ENCODE results near the gene CXCR1. TPM values are rescaled to one million over a fixed set of nuclear protein-coding genes. Genes with fewer than 3 reads are reported as not detected.
A peak's percentile ranks its signal among the peaks of the same experiment; 100 is the strongest.
"Not testable (repeated sequence)": the region's sequence is repeated elsewhere in the genome, so short reads cannot be mapped to it uniquely, and the experiment has no call there.

The CXCR1 gene
- total RNA-seq, 1 donor from 2014 or later, result 0.52 TPM

- H3K27ac ChIP-seq (ENCODE audit: low read depth, low read length), result peak overlapping the region; percentile 10
- no peaks in the 10 kb centered on the region for H3K9me3 ChIP-seq (ENCODE audit: control insufficient read depth in 3 of 3, low read length in 3 of 3)
- H3K4me3 ChIP-seq (ENCODE audit: low read length in 3 of 3), result no peak overlapping the region
- H3K4me1 ChIP-seq (ENCODE audit: control insufficient read depth in 3 of 3, insufficient read depth in 3 of 3, low read length in 3 of 3), result peaks cover 11 to 19% (median 18%) of the 10 kb centered on the region in 3 donors
- H3K9ac ChIP-seq (ENCODE audit: low read depth in 1 of 3, low read length in 3 of 3), result peak overlapping the region in 1 of 3 donors; percentile 50
- no peaks in the 10 kb centered on the region for H3K27me3 ChIP-seq (ENCODE audit: control insufficient read depth in 3 of 3, insufficient read depth in 3 of 3, low read length in 3 of 3)
- no peaks in the 10 kb centered on the region for H3K36me3 ChIP-seq (ENCODE audit: control insufficient read depth in 3 of 3, insufficient read depth in 3 of 3, low read length in 3 of 3)
Measured at GRCh38 chr2:218187296-218188015, 20.7 kb upstream of the CXCR1 start.

- H3K4me1 ChIP-seq (ENCODE audit: control insufficient read depth in 3 of 3, insufficient read depth in 3 of 3, low read length in 3 of 3), result peaks cover 11 to 19% (median 18%) of the 10 kb centered on the region in 3 donors
- H3K4me3 ChIP-seq (ENCODE audit: low read length in 3 of 3), result peak overlapping the region in 1 of 3 donors; percentile 24
- peak overlapping the region in 1 of 3 donors; percentile 50 for H3K9ac ChIP-seq (ENCODE audit: low read depth in 1 of 3, low read length in 3 of 3)
- H3K36me3 ChIP-seq (ENCODE audit: control insufficient read depth in 3 of 3, insufficient read depth in 3 of 3, low read length in 3 of 3), result no peaks in the 10 kb centered on the region
- no peaks in the 10 kb centered on the region for H3K27me3 ChIP-seq (ENCODE audit: control insufficient read depth in 3 of 3, insufficient read depth in 3 of 3, low read length in 3 of 3)
- H3K27ac ChIP-seq (ENCODE audit: low read depth, low read length), result peak overlapping the region; percentile 10
- H3K9me3 ChIP-seq (ENCODE audit: control insufficient read depth in 3 of 3, low read length in 3 of 3), result no peaks in the 10 kb centered on the region
Measured at GRCh38 chr2:218186876-218187275, 20.1 kb upstream of the CXCR1 start.

- H3K9ac ChIP-seq (ENCODE audit: low read depth in 1 of 3, low read length in 3 of 3), result peak overlapping the region in 1 of 3 donors; percentile 50
- peaks cover 11 to 19% (median 18%) of the 10 kb centered on the region in 3 donors for H3K4me1 ChIP-seq (ENCODE audit: control insufficient read depth in 3 of 3, insufficient read depth in 3 of 3, low read length in 3 of 3)
- no peaks in the 10 kb centered on the region for H3K36me3 ChIP-seq (ENCODE audit: control insufficient read depth in 3 of 3, insufficient read depth in 3 of 3, low read length in 3 of 3)
- no peaks in the 10 kb centered on the region for H3K9me3 ChIP-seq (ENCODE audit: control insufficient read depth in 3 of 3, low read length in 3 of 3)
- H3K4me3 ChIP-seq (ENCODE audit: low read length in 3 of 3), result peak overlapping the region in 2 of 3 donors; percentile 0 to 24
- peaks cover 0 to under 1% (median 0%) of the 10 kb centered on the region in 3 donors for H3K27me3 ChIP-seq (ENCODE audit: control insufficient read depth in 3 of 3, insufficient read depth in 3 of 3, low read length in 3 of 3)
- peak overlapping the region; percentile 10 for H3K27ac ChIP-seq (ENCODE audit: low read depth, low read length)
Measured at GRCh38 chr2:218186355-218186766, 19.6 kb upstream of the CXCR1 start.

GRCh38 chr2:218184331-218184730, 17.6 kb upstream of the CXCR1 start:
- Histone ChIP-seq H3K27me3 (ENCODE audit: control insufficient read depth in 3 of 3, insufficient read depth in 3 of 3, low read length in 3 of 3) (peaks cover 0 to 2% (median 0%) of the 10 kb centered on the region in 3 donors), H3K9ac (ENCODE audit: low read depth in 1 of 3, low read length in 3 of 3) (no peak overlapping the region), H3K36me3 (ENCODE audit: control insufficient read depth in 3 of 3, insufficient read depth in 3 of 3, low read length in 3 of 3) (no peaks in the 10 kb centered on the region), H3K4me3 (ENCODE audit: low read length in 3 of 3) (no peak overlapping the region), H3K4me1 (ENCODE audit: control insufficient read depth in 3 of 3, insufficient read depth in 3 of 3, low read length in 3 of 3) (peaks cover 11 to 19% (median 18%) of the 10 kb centered on the region in 3 donors), H3K9me3 (ENCODE audit: control insufficient read depth in 3 of 3, low read length in 3 of 3) (no peaks in the 10 kb centered on the region), H3K27ac (ENCODE audit: low read depth, low read length) (no peak overlapping the region)

GRCh38 chr2:218180467-218181114, 13.8 kb upstream of the CXCR1 start:
- H3K36me3 ChIP-seq (ENCODE audit: control insufficient read depth in 3 of 3, insufficient read depth in 3 of 3, low read length in 3 of 3), result no peaks in the 10 kb centered on the region
- H3K9me3 ChIP-seq (ENCODE audit: control insufficient read depth in 3 of 3, low read length in 3 of 3), result no peaks in the 10 kb centered on the region
- H3K4me1 ChIP-seq (ENCODE audit: control insufficient read depth in 3 of 3, insufficient read depth in 3 of 3, low read length in 3 of 3), result no peaks in the 10 kb centered on the region
- H3K4me3 ChIP-seq (ENCODE audit: low read length in 3 of 3), result no peak overlapping the region
- no peak overlapping the region for H3K9ac ChIP-seq (ENCODE audit: low read depth in 1 of 3, low read length in 3 of 3)
- peaks cover 0 to 2% (median 0%) of the 10 kb centered on the region in 3 donors for H3K27me3 ChIP-seq (ENCODE audit: control insufficient read depth in 3 of 3, insufficient read depth in 3 of 3, low read length in 3 of 3)
- no peak overlapping the region for H3K27ac ChIP-seq (ENCODE audit: low read depth, low read length)

GRCh38 chr2:218179782-218180181, 13.0 kb upstream of the CXCR1 start:
- no peaks in the 10 kb centered on the region for H3K4me1 ChIP-seq (ENCODE audit: control insufficient read depth in 3 of 3, insufficient read depth in 3 of 3, low read length in 3 of 3)
- no peak overlapping the region for H3K27ac ChIP-seq (ENCODE audit: low read depth, low read length)
- H3K27me3 ChIP-seq (ENCODE audit: control insufficient read depth in 3 of 3, insufficient read depth in 3 of 3, low read length in 3 of 3), result peaks cover 0 to 2% (median 0%) of the 10 kb centered on the region in 3 donors
- H3K9ac ChIP-seq (ENCODE audit: low read depth in 1 of 3, low read length in 3 of 3), result no peak overlapping the region
- no peaks in the 10 kb centered on the region for H3K9me3 ChIP-seq (ENCODE audit: control insufficient read depth in 3 of 3, low read length in 3 of 3)
- H3K36me3 ChIP-seq (ENCODE audit: control insufficient read depth in 3 of 3, insufficient read depth in 3 of 3, low read length in 3 of 3), result no peaks in the 10 kb centered on the region
- no peak overlapping the region for H3K4me3 ChIP-seq (ENCODE audit: low read length in 3 of 3)

- H3K9ac ChIP-seq (ENCODE audit: low read depth in 1 of 3, low read length in 3 of 3), result no peak overlapping the region
- no peaks in the 10 kb centered on the region for H3K9me3 ChIP-seq (ENCODE audit: control insufficient read depth in 3 of 3, low read length in 3 of 3)
- no peak overlapping the region for H3K27ac ChIP-seq (ENCODE audit: low read depth, low read length)
- H3K4me1 ChIP-seq (ENCODE audit: control insufficient read depth in 3 of 3, insufficient read depth in 3 of 3, low read length in 3 of 3), result peaks cover 0 to 3% (median 0%) of the 10 kb centered on the region in 3 donors
- H3K36me3 ChIP-seq (ENCODE audit: control insufficient read depth in 3 of 3, insufficient read depth in 3 of 3, low read length in 3 of 3), result no peaks in the 10 kb centered on the region
- peaks cover 0 to 6% (median 0%) of the 10 kb centered on the region in 3 donors for H3K27me3 ChIP-seq (ENCODE audit: control insufficient read depth in 3 of 3, insufficient read depth in 3 of 3, low read length in 3 of 3)
- H3K4me3 ChIP-seq (ENCODE audit: low read length in 3 of 3), result no peak overlapping the region
Measured at GRCh38 chr2:218172845-218173244, 6.1 kb upstream of the CXCR1 start.

GRCh38 chr2:218171744-218172143, 5.0 kb upstream of the CXCR1 start:
- H3K4me1 ChIP-seq (ENCODE audit: control insufficient read depth in 3 of 3, insufficient read depth in 3 of 3, low read length in 3 of 3); H3K9me3 ChIP-seq (ENCODE audit: control insufficient read depth in 3 of 3, low read length in 3 of 3); H3K4me3 ChIP-seq (ENCODE audit: low read length in 3 of 3); H3K9ac ChIP-seq (ENCODE audit: low read depth in 1 of 3, low read length in 3 of 3); H3K27ac ChIP-seq (ENCODE audit: low read depth, low read length); H3K27me3 ChIP-seq (ENCODE audit: control insufficient read depth in 3 of 3, insufficient read depth in 3 of 3, low read length in 3 of 3); H3K36me3 ChIP-seq (ENCODE audit: control insufficient read depth in 3 of 3, insufficient read depth in 3 of 3, low read length in 3 of 3): not testable (repeated sequence)

GRCh38 chr2:218169757-218170546, 3.2 kb upstream of the CXCR1 start:
- no peaks in the 10 kb centered on the region for H3K36me3 ChIP-seq (ENCODE audit: control insufficient read depth in 3 of 3, insufficient read depth in 3 of 3, low read length in 3 of 3)
- H3K27me3 ChIP-seq (ENCODE audit: control insufficient read depth in 3 of 3, insufficient read depth in 3 of 3, low read length in 3 of 3), result peaks cover 0 to 6% (median 0%) of the 10 kb centered on the region in 3 donors
- H3K4me1 ChIP-seq (ENCODE audit: control insufficient read depth in 3 of 3, insufficient read depth in 3 of 3, low read length in 3 of 3), result peaks cover 0 to 3% (median 0%) of the 10 kb centered on the region in 3 donors
- H3K4me3 ChIP-seq (ENCODE audit: low read length in 3 of 3), result no peak overlapping the region
- H3K27ac ChIP-seq (ENCODE audit: low read depth, low read length), result no peak overlapping the region
- H3K9ac ChIP-seq (ENCODE audit: low read depth in 1 of 3, low read length in 3 of 3), result no peak overlapping the region
- no peaks in the 10 kb centered on the region for H3K9me3 ChIP-seq (ENCODE audit: control insufficient read depth in 3 of 3, low read length in 3 of 3)

All from skeletal muscle tissue (tissue), 4 donors.